ENCODE results near the gene FYB1. TPM values are rescaled to one million over a fixed set of nuclear protein-coding genes. Genes with fewer than 3 reads are reported as not detected.

Gene FYB1
- total and polyA plus RNA-seq, 2 of the 8 experiments (the other 6 are each of a cell fraction or from before 2014, with no cell fraction given) = not detected

DNA sequence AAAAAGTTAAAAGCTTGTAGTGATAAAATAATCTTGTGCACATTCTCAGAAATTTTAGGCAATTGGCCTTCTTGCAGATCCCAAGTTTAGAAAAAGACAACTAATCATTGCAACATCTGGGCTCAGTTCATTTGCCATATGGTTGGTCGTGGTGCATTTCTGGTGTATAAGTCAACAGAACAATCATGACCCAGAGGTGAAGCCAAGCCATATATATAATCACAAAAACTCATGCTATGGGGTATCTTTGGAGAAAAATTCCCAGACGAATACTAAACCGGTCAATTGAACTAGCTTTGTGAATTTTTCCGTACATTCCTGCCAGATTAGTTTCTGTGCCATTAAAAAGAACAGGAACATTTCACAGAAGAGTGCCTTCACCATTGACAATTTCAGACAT is 50.3 kb downstream of the FYB1 start (continued):
- TF ChIP-seq, protein P1, sequence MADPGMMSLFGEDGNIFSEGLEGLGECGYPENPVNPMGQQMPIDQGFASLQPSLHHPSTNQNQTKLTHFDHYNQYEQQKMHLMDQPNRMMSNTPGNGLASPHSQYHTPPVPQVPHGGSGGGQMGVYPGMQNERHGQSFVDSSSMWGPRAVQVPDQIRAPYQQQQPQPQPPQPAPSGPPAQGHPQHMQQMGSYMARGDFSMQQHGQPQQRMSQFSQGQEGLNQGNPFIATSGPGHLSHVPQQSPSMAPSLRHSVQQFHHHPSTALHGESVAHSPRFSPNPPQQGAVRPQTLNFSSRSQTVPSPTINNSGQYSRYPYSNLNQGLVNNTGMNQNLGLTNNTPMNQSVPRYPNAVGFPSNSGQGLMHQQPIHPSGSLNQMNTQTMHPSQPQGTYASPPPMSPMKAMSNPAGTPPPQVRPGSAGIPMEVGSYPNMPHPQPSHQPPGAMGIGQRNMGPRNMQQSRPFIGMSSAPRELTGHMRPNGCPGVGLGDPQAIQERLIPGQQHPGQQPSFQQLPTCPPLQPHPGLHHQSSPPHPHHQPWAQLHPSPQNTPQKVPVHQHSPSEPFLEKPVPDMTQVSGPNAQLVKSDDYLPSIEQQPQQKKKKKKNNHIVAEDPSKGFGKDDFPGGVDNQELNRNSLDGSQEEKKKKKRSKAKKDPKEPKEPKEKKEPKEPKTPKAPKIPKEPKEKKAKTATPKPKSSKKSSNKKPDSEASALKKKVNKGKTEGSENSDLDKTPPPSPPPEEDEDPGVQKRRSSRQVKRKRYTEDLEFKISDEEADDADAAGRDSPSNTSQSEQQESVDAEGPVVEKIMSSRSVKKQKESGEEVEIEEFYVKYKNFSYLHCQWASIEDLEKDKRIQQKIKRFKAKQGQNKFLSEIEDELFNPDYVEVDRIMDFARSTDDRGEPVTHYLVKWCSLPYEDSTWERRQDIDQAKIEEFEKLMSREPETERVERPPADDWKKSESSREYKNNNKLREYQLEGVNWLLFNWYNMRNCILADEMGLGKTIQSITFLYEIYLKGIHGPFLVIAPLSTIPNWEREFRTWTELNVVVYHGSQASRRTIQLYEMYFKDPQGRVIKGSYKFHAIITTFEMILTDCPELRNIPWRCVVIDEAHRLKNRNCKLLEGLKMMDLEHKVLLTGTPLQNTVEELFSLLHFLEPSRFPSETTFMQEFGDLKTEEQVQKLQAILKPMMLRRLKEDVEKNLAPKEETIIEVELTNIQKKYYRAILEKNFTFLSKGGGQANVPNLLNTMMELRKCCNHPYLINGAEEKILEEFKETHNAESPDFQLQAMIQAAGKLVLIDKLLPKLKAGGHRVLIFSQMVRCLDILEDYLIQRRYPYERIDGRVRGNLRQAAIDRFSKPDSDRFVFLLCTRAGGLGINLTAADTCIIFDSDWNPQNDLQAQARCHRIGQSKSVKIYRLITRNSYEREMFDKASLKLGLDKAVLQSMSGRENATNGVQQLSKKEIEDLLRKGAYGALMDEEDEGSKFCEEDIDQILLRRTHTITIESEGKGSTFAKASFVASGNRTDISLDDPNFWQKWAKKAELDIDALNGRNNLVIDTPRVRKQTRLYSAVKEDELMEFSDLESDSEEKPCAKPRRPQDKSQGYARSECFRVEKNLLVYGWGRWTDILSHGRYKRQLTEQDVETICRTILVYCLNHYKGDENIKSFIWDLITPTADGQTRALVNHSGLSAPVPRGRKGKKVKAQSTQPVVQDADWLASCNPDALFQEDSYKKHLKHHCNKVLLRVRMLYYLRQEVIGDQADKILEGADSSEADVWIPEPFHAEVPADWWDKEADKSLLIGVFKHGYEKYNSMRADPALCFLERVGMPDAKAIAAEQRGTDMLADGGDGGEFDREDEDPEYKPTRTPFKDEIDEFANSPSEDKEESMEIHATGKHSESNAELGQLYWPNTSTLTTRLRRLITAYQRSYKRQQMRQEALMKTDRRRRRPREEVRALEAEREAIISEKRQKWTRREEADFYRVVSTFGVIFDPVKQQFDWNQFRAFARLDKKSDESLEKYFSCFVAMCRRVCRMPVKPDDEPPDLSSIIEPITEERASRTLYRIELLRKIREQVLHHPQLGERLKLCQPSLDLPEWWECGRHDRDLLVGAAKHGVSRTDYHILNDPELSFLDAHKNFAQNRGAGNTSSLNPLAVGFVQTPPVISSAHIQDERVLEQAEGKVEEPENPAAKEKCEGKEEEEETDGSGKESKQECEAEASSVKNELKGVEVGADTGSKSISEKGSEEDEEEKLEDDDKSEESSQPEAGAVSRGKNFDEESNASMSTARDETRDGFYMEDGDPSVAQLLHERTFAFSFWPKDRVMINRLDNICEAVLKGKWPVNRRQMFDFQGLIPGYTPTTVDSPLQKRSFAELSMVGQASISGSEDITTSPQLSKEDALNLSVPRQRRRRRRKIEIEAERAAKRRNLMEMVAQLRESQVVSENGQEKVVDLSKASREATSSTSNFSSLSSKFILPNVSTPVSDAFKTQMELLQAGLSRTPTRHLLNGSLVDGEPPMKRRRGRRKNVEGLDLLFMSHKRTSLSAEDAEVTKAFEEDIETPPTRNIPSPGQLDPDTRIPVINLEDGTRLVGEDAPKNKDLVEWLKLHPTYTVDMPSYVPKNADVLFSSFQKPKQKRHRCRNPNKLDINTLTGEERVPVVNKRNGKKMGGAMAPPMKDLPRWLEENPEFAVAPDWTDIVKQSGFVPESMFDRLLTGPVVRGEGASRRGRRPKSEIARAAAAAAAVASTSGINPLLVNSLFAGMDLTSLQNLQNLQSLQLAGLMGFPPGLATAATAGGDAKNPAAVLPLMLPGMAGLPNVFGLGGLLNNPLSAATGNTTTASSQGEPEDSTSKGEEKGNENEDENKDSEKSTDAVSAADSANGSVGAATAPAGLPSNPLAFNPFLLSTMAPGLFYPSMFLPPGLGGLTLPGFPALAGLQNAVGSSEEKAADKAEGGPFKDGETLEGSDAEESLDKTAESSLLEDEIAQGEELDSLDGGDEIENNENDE (IDR thresholded peaks at IDR 0.05; ENCODE audit: insufficient replicate concordance, low read length) = no peak
- TF ChIP-seq MAX (IDR thresholded peaks at IDR 0.05) = no peak
- TF ChIP-seq FOSL1 (IDR thresholded peaks at IDR 0.05; ENCODE audit: insufficient read depth, low read depth, low read length) = no peak

Measured in H1 (cell line).